OCI-M1 (cell line): ENCODE results near the gene SNTA1.
"Not testable (repeated sequence)": the region's sequence is repeated elsewhere in the genome, so short reads cannot be mapped to it uniquely, and the experiment has no call there.

Source experiments
- DNase-seq: peaks from one replicate; lab custom pipeline; 2025; lab: John Stamatoyannopoulos, UW

Gene SNTA1

DNA sequence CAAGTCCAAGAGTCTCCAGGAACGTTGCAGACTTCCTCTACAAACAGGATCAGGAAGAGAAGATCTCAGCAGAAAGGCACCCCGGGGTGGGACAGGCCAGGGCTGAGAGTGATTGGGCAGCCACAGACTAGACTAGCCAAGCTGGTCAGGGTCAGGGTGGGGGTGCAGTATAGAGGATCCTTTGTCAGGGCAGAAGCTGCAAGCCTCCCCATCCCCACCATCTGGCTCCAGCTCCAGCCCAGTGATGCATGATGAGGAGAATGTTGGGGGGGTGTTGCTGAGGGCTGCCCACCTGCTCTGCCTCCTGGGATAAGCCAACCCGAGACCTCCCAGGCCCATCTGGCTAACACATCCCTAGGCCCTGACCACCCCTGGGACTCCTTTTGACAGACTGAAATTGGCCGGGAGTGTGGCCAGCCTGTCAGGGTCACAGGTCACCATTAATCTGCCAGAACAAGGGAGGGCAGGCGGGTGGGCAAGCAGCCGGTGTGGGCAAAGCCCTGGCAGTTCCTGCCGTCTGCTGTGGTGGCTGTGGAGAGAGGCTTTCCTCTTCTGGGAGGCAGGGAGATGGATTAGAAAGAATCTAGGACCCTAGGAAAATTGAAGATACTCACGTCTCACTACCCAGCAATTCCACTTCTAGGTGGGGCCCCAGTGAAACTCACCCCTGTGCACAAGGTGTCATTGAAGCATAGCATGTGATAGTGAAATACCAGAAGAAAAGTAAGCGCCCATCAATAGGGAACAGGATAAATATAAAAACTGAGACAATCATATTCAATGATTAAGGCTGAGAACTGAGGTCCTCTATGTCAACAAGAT is 22.1 kb upstream of the SNTA1 start:
- no peak for DNase-seq

DNA sequence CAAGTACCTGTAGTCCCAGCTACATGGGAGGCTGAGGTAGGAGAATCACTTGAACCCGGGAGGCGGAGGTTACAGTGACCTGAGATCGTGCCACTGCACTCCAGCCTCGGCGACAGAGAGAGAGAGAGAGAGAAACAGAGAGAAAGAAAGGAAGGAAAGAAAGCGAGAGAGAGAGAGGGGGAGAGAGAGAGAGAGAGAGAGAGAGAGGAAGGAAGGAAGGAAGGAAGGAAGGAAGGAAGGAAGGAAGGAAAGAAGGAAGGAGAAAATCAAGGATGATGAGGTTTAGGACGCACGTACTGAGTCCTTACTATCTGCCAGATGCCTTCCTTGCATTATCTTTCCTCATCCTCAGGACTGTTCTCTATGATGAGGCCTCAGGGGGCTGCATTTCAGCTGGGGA is 21.2 kb upstream of the SNTA1 start:
- not testable (repeated sequence) for DNase-seq

DNA sequence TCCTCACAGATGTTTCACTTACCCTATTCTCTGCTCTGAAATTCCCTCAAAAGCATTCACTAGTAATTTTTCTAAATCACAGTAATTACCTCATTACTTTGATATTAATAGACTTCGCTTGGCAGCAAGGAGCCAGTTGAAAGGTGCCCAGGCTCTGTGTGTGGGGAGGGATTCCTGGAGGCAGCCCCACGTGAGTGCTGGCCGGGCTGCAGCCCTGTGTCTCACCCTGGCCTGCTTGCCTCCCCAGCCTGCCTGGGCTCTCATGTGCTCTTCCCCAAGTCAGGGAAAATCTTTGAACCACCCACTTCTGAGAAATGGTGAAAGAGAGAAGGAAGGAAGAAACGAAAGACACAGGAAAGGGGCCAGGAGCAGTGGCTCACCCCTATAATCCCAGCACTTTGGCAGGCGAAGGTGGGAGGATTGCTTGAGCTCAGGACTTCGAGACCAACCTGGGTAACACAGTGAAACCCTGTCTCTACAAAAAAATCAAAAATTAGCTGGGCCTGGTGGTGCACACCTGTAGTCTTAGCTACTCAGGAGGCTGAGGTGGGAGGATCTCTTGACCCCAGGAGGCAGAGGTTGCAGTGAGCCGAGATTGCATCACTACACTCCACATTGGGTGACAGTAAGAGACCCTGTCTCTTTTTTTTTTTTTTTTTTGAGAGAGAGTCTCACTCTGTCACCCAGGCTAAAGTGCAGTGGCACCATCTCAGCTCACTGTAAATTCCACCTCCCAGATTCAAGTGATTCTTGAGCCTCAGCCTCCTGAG is 20.0 kb upstream of the SNTA1 start:
- DNase-seq = no peak

DNA sequence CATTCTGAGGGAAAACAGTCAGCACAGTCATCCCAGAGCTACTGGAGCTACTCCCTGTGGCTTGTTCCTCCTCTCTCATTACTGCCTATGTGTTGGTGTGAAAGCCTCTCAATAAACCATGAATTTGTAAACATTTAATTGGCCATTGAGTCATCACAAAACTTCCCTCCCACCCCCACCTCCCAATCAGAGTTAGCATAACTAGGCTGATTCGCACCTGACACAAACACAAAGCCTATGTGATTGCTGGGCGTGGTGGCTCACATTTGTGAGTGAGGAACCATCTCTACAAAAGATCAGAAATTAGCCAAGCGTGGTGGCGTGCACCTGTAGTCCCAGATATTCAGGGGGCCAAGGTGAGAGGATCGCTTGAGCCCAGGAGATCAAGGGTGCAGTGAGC is 17.1 kb upstream of the SNTA1 start:
- DNase-seq = no peak

DNA sequence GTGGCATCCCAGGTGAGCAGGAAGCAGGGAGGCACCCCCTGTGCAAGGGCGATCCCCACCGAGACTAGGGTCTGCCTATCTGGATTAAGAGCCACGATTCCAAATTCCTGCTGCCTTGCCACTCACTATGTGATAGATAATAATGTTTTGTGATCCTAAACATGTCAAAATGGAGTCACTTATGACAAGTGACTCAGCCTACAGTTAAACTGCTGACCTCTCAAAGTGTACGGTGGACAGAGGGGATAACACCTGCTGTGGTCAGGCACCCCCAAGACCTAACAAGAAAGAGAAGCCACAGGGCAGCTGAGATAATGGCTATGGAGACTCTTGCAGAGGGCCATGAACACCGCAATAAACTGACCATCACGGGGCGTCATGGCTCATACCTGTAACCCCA is 16.0 kb upstream of the SNTA1 start:
- no peak for DNase-seq

DNA sequence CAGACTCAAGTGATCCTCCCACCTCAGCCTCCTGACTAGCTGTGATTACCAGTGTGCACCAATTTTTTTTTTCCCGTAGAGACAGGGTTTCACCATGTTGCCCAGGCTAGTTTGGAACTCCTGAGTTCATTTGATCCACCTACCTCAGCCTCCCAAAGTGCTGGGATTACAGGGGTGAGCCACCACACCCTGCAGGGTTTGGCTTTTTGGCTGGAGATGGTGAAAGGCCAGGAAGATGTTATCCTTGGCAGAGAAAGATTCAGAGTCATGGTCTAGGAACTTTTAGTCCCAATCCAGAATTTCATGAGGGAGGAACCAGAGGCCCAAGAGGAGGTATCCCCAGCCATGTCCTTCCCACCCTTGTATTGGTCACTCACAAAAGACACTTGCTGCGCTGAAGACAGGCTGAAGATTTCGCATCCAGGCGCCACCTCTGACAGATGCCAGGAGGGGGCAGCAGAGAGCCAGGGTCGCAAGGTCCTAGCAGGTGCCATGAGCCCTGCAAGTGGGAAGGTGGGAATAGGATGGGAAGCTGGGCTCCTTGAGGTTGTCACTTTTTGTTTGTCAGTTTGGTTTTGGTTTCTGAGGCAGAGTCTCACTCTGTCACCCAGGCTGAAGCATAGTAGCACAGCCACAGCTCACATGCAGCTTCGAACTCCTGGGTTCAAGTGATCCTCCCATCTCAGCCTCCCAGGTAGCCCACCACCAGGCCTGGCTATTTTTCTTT is 13.5 kb upstream of the SNTA1 start:
- DNase-seq = peak; percentile 84

DNA sequence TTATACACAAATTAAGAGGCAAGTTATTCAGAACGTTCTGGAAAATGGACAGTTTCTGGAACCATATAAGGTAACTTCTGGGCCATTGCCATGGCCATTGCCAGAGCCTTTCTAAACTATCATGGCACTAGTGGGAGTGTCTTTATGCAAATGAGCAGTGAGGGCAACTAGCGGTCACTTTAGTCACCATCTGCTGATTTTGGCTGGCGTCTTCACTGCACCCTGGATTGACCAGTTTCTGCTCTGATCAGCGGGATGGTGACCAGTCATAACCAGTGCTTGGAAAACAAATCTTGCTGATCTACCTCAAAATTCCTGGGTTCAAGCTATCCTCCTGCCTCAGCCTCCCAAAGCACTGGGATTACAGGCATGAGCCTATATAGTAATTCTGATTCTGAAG is 7.3 kb upstream of the SNTA1 start:
- DNase-seq = peak; percentile 11

DNA sequence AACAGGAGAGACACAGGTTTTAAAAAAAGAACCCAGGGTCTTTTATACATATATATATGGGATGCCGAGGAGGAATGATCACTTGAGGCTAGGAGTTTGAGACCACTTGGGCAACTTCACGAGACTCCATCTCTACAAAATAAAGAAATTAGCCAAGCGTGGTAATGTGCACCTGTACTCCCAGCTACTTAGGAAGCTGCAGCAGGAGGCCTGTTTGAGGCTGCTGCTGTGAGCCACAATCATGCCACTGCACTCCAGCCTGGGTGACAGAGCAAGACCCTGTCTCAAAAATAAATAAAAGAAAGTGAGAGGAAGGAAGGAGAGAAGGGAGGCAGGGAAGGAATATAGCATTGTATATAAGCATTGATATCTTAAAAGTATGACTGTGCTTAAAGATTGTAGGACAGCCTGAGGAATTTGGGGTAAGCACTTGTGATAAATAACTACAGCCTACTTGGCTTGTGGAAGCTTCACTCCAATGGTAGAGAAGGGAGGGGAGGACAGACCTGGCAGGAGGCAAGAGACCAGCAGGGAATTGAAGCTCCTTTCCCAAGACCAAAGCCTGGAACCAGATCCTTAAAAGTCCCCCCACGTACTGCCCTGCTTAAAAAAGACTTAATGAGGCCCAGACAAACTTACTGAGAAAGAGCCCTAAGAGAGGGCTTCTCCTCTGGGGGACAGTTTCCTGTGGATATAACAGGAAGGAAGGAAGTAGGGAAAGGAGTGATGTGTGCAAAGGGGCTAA is 2.5 kb upstream of the SNTA1 start:
- no peak for DNase-seq

DNA sequence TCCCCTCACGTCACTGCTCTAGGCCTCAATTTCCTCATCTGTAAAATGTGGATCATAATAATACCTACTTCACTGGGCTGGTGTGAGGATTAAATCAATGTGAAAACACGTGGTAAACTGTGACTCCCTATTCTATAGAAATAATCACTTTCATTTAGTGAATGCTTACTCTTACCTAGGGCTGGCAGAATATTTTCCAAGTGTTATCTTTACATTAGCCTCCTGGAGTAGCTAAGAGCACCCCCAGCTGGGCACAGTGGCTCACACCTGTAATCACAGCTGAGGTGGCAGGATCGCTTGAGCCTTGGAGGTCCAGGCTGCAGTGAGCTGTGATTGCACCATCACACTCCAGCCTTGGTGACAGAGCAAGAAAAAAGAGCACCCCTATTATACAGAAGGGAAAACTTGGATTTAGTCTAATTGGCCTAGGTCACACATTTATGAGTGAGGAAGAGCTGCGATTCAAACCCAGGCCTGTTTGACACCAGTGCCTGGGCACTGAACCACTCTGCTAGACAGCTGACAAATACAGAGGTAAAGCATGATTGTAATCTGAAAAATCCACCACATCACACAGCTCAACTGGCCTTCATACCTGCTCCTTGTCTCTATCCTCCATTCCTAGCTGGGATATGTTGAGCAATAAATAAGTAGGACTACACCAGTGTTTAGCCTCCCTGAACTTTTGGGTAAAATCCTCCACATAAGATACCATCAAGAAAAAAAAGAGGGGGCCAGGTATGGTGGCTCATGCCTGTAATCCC is 1.4 kb upstream of the SNTA1 start:
- DNase-seq = peak; percentile 57

DNA sequence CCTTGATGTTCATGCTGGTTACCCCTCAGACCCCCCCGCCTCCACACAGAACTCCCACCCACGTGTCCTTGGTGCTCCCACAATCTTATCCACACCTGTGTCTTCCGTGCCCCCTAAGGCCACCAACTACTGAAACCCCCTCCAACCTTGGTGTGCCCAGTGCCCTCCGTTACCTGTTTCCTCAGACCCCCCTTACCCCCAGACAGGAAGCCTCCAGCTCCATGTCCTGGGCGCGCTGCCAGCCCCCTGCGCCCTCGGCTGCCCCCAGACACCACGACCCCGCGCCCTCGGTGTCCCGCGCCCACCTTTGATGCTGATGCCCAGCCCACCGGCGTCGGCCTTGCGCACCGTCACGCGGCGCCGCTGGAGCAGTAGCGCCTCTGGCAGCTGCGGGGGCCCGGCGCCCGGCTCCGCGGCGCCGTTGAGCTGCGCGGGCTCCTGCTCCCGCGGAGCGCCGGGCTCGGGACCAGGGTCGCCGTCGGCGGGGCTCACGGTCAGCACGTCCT is 504 bp downstream of the SNTA1 start:
- no peak for DNase-seq

DNA sequence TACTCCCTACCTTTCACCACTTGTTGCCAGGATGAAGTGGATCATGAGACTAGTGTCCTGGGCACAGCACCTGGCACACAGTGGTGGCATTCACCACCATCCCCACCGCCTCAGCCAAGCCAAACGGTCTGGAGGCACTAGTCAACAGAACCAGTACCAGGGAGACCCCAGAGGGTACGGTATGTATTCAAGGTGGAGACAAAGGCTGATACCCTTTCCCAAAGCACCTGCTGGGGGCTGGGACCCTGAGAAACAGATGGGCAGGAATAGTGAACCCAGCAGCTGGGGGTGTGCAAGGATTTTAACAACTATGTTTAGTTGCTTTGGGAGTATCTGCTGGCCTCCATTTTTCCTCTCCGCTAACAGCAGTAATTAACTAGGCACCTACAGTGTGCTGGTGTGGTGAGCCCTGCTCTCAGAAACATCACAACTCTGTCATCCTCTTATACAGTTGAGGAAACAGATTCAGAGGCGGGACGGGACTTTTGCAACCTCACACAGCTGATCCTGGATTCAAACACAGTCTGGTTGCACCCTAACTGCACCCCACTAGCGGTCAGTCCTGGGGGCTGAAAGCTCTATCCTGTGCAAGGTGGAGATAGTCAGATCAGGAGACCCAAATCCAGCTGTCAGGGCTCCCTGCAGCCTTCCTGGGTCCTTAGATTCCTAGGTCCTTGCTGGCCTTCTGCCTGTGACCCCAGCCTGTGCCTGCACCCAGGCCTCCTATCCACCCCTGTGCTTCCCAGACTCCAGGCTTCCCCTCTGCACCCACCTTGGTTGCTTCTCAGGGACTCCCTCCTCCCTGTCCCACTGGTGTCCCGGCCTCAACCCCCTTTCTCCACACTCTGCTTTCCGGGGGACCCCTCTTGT is 1.2 kb downstream of the SNTA1 start:
- no peak for DNase-seq

DNA sequence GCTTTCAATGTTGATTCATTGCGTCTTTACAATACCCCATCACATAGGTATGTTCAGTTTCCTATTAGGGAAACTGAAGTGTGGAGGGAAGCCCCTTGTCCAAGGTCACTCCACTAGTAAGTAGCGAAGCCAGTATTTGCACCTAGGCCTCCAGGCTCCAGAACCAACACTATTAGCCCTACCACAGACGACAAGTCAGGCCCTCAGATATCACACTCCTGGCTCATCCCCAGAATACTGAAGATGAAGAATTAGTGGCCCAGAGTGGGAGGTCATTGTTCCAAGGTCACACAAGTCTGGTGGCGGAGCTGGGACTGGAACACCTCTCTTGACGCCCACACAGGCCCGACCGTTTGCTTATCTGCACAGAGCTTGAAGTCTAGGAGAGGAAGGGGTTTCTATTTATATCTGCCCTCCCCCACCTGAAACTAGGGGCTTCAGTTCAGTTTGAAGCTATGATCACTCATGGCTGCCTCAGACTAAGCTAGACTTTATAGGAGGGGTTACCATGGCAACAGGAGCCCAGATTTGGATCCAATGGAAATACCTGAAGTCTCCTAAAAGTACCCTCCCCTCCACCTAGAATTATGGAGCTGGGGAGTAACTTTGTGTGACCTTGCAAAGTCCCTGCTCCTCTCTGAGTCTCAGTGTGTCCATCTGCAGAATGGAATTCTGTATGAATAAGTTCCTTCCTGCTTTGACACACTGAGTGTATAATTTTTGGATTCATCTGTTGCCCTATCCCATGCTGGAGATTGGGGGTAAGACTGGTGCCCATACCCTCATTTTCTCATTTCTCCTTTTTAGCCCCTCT is 2.2 kb downstream of the SNTA1 start:
- DNase-seq = peak; percentile 30

DNA sequence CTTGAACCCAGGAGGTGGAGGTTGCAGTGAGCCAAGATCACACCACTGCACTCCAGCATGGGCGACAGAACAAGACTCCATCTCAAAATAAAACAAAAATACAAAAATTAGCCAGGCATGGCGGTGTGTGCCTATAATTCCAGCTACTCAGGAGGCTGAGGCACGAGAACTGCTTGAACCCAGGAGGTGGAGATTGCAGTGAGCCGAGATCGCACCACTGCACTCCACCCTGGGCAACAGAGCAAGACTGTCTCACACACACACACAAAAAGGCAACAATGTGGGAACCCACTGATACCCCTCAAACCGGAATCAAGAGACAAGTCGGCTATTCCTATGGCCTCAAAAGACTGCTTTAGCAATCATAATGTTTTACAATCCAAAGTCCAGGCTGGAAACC is 3.0 kb downstream of the SNTA1 start:
- not testable (repeated sequence) for DNase-seq

DNA sequence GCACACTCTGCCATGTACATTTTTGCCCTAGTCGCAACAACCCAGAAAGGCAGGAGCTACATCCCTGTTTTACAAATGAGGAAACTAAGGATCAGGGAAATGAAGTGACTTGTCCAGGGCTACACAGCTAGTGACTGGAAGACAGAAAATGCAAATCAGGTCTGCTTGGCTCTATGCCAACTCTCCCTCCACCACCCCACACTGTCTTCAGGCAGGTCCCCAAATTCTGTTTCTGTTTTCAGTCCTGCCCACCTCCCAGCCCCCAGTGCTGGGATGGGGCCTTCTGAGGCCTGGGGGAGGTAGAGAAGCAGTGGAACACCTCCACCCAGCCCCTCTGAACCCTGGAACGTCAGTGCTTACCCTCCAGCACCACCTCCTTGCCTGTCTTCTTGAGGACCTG is 5.1 kb downstream of the SNTA1 start:
- peak; percentile 14 for DNase-seq

DNA sequence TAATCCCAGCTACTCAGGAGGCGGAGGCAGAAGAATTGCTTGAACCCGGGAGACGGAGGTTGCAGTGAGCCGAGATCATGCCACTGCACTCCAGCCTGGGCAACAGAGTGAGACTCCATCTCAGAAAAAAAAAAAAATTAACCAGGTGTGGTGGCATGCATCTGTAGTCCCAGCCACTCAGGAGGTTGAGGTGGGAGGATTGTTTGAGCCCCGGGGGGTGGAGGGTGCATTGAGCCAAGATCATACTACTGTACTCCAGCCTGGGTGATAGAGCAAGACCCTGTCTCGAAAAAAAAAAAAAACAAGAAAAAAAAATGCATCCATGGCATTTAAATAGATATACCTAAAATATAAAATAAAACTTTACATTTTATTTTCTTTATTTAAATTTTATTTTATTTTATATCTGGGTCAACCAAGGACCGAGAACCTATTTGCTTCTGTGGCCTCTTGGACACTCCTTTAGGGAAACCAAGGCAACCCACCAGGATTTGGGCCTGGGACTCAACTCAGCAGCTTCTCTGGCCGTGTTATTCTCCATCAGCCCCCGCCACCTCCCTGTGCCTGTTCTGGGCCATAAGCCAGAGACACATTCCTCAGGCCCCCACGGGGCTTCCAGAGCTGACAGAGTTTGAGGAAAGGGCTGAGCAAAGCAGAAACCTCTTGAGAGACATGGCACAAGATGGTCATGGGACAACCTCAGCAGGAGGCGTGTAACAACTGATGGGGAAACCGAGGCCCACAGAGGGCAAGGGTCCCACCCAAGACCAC is 6.2 kb downstream of the SNTA1 start:
- no peak for DNase-seq

DNA sequence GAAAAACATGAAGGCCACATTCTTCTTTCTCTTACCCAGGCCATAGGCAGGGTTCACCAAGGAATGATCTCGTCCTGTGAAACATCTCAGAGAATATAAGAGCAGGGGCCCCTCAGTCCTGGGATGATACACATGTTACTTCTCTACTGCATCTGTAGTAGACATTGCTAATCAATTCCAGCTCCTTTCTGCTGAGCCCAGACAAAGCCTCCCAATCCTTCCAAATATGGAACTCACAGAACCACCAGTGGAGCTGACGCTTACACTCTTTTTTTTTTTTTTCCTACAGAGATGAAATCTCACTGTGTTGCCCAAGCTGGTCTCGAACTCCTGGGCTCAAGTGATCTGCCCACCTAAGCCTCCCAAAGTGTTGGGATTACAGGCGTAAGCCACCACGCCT is 9.1 kb downstream of the SNTA1 start:
- DNase-seq = no peak

DNA sequence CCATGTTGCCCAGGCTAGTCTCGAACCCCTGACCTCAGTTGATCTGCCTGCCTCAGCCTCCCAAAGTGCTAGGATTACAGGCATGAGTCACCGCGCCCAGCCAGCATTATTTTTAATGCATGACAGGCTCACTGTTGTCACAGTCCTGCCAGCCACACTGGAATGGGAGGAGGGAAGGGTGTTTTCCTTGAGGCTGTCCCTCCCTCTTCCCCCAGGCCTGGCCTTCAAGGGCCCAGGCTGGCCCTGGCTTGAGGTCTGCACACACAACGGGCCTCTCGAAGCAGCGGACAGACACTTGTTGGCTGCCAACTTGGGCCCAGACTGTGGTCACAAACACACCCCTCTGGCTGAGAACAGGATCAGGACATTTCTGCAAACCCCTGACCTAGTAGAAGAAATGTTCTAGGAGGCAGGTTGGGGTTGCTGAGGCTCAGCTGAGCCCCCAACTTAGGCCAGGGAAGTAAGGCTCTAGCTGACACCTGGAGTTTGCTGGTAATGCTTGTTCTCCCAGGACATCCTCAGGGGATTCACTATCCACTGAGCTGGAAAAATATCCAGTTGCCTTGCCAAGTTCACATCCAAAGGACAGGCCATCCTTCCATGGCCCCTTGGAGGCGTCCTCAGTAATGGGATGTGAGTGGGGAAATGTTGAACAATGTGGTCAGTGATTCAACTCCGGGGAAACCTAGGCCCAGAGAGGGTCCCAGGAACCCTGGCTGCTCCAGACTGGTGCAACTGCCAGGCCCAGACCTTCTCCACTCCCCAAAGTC is 9.9 kb downstream of the SNTA1 start:
- no peak for DNase-seq
